Epithelial cell of esophagus (primary cell): ENCODE data around the gene KRTAP9-8.
"Not testable (repeated sequence)": the region's sequence is repeated elsewhere in the genome, so short reads cannot be mapped to it uniquely, and the experiment has no call there.

Experiments used
- DNase-seq: peaks from one replicate; pipeline ENCODE4 v3.0.0; 2010; ENCODE audit warnings: low read depth
- H3K4me3 ChIP-seq: 2 replicates; pipeline ENCODE4 v1.5.1; 2011; ENCODE audit warnings: mild to moderate bottlenecking, low read length, control low read depth
- TF ChIP-seq, protein P1 (sequence below): IDR thresholded peaks from 2 replicates; pipeline ENCODE4 v1.5.1; 2011; ENCODE audit warnings: low read depth, mild to moderate bottlenecking, low read length, control low read depth, inconsistent platforms; ENCODE audit not compliant: insufficient read depth; ENCODE audit errors: missing control alignments

Gene KRTAP9-8

DNA sequence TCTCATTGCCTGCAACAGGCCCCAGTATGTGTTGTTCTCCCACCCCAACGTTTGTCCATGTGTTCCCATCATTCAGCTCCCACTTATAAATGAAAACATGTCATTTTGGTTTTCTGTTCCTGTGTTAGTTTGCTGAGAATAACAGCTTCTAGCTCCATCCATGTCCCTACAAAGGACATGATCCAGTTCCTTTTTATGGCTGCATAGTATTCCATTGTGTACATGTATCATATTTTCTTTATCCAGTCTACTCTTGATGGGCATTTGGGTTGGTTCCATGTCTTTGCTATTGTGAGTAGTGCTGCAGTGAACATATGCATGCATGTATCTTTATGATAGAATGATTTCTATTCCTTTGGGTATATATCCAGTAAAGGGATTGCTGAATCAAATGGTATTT, 22.1 kb upstream of the KRTAP9-8 start:
- DNase-seq = no peak
- H3K4me3 ChIP-seq = no peak overlapping the region
- TF ChIP-seq, protein P1, sequence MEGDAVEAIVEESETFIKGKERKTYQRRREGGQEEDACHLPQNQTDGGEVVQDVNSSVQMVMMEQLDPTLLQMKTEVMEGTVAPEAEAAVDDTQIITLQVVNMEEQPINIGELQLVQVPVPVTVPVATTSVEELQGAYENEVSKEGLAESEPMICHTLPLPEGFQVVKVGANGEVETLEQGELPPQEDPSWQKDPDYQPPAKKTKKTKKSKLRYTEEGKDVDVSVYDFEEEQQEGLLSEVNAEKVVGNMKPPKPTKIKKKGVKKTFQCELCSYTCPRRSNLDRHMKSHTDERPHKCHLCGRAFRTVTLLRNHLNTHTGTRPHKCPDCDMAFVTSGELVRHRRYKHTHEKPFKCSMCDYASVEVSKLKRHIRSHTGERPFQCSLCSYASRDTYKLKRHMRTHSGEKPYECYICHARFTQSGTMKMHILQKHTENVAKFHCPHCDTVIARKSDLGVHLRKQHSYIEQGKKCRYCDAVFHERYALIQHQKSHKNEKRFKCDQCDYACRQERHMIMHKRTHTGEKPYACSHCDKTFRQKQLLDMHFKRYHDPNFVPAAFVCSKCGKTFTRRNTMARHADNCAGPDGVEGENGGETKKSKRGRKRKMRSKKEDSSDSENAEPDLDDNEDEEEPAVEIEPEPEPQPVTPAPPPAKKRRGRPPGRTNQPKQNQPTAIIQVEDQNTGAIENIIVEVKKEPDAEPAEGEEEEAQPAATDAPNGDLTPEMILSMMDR = no peak

- no peak overlapping the region for H3K4me3 ChIP-seq
- TF ChIP-seq, protein P1 = no peak
- no peak for DNase-seq
Measured at GRCh38 chr17:41223821-41224220, 14.0 kb upstream of the KRTAP9-8 start.

- TF ChIP-seq, protein P1 = no peak
- H3K4me3 ChIP-seq = no peak overlapping the region
- DNase-seq = no peak
Measured at GRCh38 chr17:41226051-41226450, 11.7 kb upstream of the KRTAP9-8 start.

- not testable (repeated sequence) for DNase-seq, H3K4me3 ChIP-seq
Measured at GRCh38 chr17:41226598-41227095, 11.2 kb upstream of the KRTAP9-8 start, which contains the start of gene KRTAP9-2. KRTAP9-2 (plus strand) TSS chr17:41226648; CDS start chr17:41226655, 7 bp downstream.

GRCh38 chr17:41230094-41230493, 7.7 kb upstream of the KRTAP9-8 start:
- DNase-seq = no peak
- TF ChIP-seq, protein P1 = no peak

GRCh38 chr17:41231731-41232130, 6.1 kb upstream of the KRTAP9-8 start:
- H3K4me3 ChIP-seq = no peak overlapping the region

More at GRCh38 chr17:41230094-41230493, 7.7 kb upstream of the KRTAP9-8 start:
- H3K4me3 ChIP-seq = no peak overlapping the region

GRCh38 chr17:41232399-41233105, 5.2 kb upstream of the KRTAP9-8 start, which contains the start of gene KRTAP9-3:
KRTAP9-3 (plus strand) TSS chr17:41232449; CDS start chr17:41232502, 53 bp downstream.
- H3K4me3 ChIP-seq, DNase-seq: not testable (repeated sequence)

More at GRCh38 chr17:41231731-41232130, 6.1 kb upstream of the KRTAP9-8 start:
- DNase-seq = peak; percentile 7
- TF ChIP-seq, protein P1 = no peak

DNA sequence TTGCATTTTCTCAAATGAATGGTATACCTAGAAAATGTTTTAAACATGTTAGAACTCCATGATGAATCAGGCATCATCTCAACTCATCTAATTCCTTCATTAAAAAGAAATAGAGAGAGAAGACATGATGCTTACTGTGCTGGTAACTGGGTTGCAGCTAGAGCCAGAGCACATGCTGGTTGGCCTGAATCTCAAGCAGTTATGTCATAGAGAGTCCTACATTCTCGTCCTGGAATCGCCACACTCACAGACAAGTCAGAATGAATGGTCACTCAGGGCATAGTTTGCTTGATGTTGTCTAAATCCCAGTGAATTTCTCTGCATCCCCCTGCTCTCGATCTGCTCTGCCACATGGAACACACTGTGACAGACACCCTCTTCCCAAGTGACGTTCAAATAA, 683 bp upstream of the KRTAP9-8 start:
- not testable (repeated sequence) for H3K4me3 ChIP-seq

GRCh38 chr17:41246995-41247787, 9.4 kb downstream of the KRTAP9-8 start:
- H3K4me3 ChIP-seq, DNase-seq: not testable (repeated sequence)

More for the DNA sequence above, 683 bp upstream of the KRTAP9-8 start:
- DNase-seq = not testable (repeated sequence)

DNA sequence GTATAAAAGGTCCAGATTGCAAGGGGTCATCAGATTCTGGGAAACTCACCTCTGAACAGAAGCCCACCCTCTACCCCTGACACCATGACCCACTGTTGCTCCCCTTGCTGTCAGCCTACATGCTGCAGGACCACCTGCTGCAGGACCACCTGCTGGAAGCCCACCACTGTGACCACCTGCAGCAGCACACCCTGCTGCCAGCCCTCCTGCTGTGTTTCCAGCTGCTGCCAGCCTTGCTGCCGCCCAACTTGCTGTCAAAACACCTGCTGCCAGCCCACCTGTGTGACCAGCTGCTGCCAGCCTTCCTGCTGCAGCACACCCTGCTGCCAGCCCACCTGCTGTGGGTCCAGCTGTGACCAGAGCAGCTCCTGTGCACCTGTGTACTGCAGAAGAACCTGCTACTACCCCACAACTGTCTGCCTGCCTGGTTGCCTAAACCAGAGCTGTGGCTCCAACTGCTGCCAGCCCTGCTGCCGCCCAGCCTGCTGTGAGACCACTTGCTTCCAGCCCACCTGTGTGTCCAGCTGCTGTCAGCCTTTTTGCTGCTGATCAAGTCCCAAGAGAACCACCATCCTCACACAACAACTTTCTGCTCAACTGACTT, 11.9 kb downstream of the KRTAP9-8 start, which contains the start of gene KRTAP9-4:
KRTAP9-4 (plus strand) TSS at position 51 of the 604 bp plus-strand sequence; CDS start at position 85, 34 bp downstream.
- not testable (repeated sequence) for H3K4me3 ChIP-seq, DNase-seq
